H54 (cell line): ENCODE measurements around the gene DTNB.

Experiments
- DNase-seq: peaks from one replicate; pipeline ENCODE4 v3.0.0; 2011; ENCODE audit warnings: low spot score, mixed read lengths; ENCODE audit not compliant: insufficient read length
- FAIRE-seq: peaks from 3 replicates; lab custom pipeline; 2011; peaks lifted over from hg19 to GRCh38; lab: Jason Lieb, UNC
- POLR2A ChIP-seq: IDR thresholded peaks from 2 replicates; pipeline ENCODE4 v1.6.1; 2011; ENCODE audit warnings: low read depth, mild to moderate bottlenecking, low read length

The DTNB gene

GRCh38 chr2:25598911-25599310 lies 74.5 kb downstream of the DTNB start:
- no peak for TF ChIP-seq POLR2A
- no peak for DNase-seq
- FAIRE-seq = no peak

DNA sequence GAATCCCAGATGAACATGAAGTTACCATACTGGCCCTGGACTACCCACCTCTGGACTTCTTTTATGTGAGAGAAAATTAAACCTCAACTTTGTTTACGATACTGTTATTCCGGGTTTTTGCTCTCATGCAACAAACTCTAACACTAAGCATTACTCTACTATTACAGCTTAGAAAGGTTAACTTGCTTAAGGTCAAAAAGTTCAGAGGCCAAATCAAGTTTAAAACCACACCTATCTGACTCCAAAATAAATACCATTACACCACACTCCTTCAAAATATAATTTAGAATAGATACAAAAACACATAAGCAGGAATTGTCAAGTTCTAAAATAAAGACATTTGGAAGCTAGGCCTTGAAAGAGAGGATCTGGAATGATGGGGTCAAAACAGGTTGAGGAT lies 75.0 kb downstream of the DTNB start:
- FAIRE-seq = no peak
- no peak for TF ChIP-seq POLR2A
- no peak for DNase-seq

DNA sequence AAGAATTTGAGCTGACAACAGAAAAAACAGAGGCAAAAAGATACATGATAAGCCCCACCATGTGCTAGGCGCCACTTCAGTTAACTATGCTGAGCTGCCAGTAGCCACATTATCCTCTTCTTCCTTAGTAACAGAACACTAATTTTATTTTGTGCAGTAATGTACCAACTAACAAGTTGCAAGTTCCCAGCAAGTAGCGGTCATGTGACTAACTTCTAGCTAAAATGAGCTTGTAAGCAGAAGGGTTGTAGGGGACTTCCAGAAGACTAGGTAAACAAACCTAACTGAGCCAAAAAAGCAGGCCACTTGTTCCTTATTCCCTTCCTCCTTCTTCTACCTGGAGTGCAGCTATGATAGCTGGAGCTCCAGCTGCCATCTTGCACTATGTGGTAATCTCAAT lies 75.5 kb downstream of the DTNB start:
- FAIRE-seq = no peak
- no peak for DNase-seq
- no peak for TF ChIP-seq POLR2A

DNA sequence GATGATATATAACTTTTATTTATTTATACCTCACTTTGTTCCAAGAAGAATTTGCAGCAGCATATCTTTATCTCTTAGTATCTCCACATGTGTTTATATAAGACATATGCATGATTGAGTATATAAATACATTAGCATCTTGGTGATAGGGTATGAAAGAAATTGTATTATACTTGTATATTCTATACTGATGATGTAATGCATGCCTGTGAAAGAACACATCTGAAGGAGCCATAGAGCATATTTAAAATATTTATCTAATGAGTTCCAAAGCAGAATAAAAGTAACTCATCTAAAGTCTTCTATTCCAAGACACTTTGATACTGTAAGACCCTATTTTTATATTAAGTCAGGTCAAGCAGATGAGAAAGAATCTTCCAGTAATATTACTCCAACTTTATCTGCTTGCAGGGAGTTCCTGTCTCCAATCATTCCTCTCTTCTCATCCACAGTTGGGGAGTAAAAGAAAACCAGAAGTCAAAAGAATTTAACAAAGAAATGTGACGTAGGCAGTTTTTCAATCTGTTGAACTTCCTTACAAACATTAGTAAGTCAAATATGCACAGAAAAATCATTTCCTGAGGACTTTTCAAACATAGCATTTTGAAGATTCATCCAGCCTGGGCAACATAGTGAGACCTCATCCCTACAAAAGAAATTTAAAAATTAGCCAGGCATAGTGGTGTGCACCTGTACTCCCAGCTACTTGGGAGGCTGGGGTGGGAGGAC lies 76.7 kb downstream of the DTNB start:
- no peak for TF ChIP-seq POLR2A
- DNase-seq (no peak), FAIRE-seq (no peak)

GRCh38 chr2:25595393-25595792 lies 78.0 kb downstream of the DTNB start:
- DNase-seq (no peak), FAIRE-seq (no peak)
- TF ChIP-seq POLR2A = no peak

DNA sequence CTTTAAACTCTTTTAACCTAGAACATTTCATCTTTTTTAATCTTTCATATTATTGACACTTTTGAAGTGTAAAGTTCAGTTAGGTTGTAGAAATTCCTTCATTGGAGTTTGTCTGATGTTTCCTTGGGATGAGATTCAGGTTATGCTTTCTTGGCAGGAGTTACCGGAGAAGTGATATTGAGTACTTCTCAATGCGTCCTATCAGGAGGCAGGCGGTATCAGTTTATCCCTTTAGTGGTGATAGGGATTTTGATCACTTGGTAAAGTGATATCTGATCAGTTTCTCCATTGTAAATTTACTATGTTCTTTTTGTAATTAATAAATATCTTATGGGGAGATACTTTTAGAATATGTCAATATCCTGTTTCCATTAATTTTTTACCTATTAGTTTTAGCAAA lies 78.4 kb downstream of the DTNB start:
- no peak for FAIRE-seq
- DNase-seq = no peak
- TF ChIP-seq POLR2A = no peak

- no peak for TF ChIP-seq POLR2A
- DNase-seq (no peak), FAIRE-seq (peak; percentile 61)
Measured at GRCh38 chr2:25592766-25593292, 80.5 kb downstream of the DTNB start.

GRCh38 chr2:25590921-25591505 lies 82.4 kb downstream of the DTNB start:
- DNase-seq (no peak), FAIRE-seq (no peak)
- no peak for TF ChIP-seq POLR2A

DNA sequence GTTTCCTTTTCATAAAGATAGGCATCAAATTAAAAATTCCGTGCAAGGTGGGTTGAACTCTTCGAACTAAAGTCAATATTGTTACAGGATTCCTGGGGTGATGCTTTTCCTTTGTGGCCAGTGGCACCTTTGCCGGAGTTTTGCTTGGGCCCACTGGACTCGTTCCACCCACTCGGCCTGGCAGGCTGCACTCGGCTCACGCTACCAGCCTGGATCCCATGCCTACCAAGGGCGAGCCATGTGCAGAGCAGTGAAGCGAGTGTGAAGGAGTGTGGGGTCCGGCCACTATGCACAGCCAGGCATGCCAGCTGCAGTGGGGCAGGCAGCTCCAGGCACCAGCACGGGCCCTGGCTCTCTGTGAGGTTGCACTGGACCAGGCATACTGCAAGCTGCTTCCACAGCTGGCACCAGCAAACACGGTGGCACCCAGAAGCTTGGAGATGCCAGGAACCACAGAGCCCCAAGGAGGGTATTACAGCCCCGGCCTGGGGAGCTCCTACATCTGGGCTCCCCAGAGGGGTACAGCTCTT lies 83.6 kb downstream of the DTNB start:
- TF ChIP-seq POLR2A = no peak
- no peak for FAIRE-seq
- DNase-seq = no peak

- DNase-seq (no peak), FAIRE-seq (no peak)
- no peak for TF ChIP-seq POLR2A
Measured at GRCh38 chr2:25588576-25588975, 84.8 kb downstream of the DTNB start.

GRCh38 chr2:25587361-25587760 lies 86.0 kb downstream of the DTNB start:
- FAIRE-seq = peak; percentile 84
- TF ChIP-seq POLR2A = no peak
- peak; percentile 10 for DNase-seq

DNA sequence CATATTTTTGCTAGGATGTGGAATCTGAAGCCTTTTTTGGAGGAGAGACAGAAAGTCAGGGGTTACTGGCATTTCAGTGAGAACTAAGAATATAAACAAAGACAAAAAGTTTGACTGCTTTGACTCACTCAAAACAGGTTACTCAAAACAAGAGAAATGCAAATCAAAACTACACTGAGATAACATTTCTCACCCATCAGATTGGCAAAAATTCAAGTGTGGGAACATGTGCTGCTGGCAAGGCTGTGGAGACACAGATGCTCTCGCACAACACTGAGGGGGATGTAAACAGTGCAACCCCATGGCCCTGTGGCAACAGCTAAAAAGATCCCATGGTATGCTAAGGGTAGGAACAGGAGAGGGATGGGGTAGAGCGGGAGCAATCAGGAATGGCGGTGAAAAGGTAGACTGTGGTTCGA lies 86.6 kb downstream of the DTNB start:
- FAIRE-seq = peak; percentile 30
- DNase-seq = no peak
- TF ChIP-seq POLR2A = no peak

DNA sequence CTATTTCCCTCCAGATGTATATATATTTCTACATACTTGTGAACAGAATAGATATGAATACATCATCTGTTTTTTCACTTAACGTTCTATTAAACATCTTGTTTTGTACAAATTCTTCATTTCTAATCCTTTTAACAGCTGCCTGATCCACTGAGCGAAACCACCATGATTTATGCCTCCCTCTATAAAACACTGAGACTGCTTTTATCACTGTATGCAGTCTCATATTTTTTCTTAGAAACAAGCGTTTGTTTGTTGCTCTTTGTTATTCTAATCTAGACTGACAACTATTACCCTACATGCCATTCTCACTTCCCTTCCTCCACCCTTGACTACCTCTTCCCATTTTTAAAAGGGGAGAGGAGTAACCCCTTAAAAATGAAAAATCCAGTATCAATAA lies 88.2 kb downstream of the DTNB start:
- TF ChIP-seq POLR2A = no peak
- FAIRE-seq = no peak
- DNase-seq = no peak

DNA sequence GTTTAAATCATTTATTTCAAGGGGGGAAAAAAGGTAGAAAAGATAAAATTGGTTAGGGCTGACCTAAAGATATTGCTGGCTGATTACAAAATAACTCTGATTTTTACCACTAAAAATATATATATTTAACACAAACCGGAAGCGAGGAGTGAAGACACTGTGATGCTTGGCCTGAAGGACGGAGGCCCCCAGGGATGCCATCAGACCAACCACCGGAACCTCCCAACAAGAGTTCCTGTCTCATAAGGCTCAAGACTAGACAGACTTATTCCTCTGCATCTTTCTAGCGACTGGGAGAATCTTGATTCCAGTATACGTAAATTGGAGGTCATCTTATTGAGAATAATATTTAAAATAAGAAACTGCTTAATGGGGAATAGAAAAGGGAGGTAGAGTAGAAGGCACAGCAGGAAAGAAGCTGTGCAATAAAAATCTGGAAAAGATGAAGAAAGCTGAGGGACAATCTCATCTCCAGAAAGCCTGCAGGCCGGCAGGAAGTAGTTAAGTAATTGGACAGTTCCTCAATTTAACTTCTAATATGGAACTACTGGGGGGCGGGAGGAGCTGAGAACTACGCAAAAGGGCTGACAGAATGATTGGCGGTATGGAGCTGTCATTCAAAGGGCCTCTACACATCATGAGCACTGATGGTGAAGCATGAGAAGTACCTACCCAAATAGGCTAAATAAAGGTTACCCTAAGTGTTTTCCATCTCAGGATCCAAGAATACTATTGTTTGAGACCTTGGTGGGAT lies 91.1 kb downstream of the DTNB start:
- no peak for TF ChIP-seq POLR2A
- FAIRE-seq = peak; percentile 6
- no peak for DNase-seq
